GM23248 (cell line): ENCODE measurements around the gene GPC1.

Source experiments
- EZH2 ChIP-seq: fragments of 200-600 bp; sonication (generic); IDR thresholded peaks from 2 replicates; pipeline ENCODE4 v1.6.1; 2018; ENCODE audit warnings: antibody characterized with exemption, mild to moderate bottlenecking; ENCODE audit not compliant: insufficient read depth, poor library complexity, severe bottlenecking
- EZH2phosphoT487 ChIP-seq: fragments of 200-600 bp; sonication (generic); IDR thresholded peaks from 2 replicates; pipeline ENCODE4 v1.6.1; 2018; ENCODE audit warnings: antibody characterized with exemption, moderate library complexity, mild to moderate bottlenecking, low read depth; ENCODE audit not compliant: insufficient read depth

- no peak for TF ChIP-seq EZH2
- no peak for TF ChIP-seq EZH2phosphoT487
These were observed 29.2 kb downstream of the GPC1 start for GRCh38 chr2:240464514-240465241.
